CD14-positive monocyte (primary cell): ENCODE measurements around the gene PPP1CC. TPM values are rescaled to one million over a fixed set of nuclear protein-coding genes. Genes with fewer than 3 reads are reported as not detected.

Experiments used
- DNase-seq, 3 donors: peaks; one replicate each; pipeline ENCODE4 v3.0.0-alpha.2; 2011 to 2022
- H2AFZ ChIP-seq: 2 replicates; pipeline ENCODE4 v1.6.0; 2012; ENCODE audit warnings: mild to moderate bottlenecking, low read depth, low read length, inconsistent platforms; ENCODE audit not compliant: insufficient read depth, poor library complexity, severe bottlenecking
- H3K27ac ChIP-seq, 2 donors: 1 replicate in 1 of 2; 2 replicates in 1 of 2; pipeline ENCODE4 v1.5.1; 2012 to 2013; ENCODE audit warnings: low read length in 2 of 2, control low read depth in 1 of 2, inconsistent platforms in 1 of 2, low read depth in 1 of 2, mild to moderate bottlenecking in 1 of 2
- H3K27me3 ChIP-seq, 2 donors: one replicate each; pipeline versions ENCODE4 v1.6.0 to v1.6.1; 2011 to 2013; ENCODE audit warnings: low read length in 2 of 2; ENCODE audit not compliant: control insufficient read depth in 2 of 2, insufficient read depth in 2 of 2
- H3K36me3 ChIP-seq, 2 donors: replicated peaks in 1 of 2; 1 replicate in 1 of 2; 2 replicates in 1 of 2; pipeline versions ENCODE4 v1.5.1 to v1.6.1; 2012 to 2013; ENCODE audit warnings: low read length in 2 of 2, control low read depth in 1 of 2, inconsistent platforms in 1 of 2, mild to moderate bottlenecking in 1 of 2; ENCODE audit not compliant: insufficient read depth in 2 of 2, control insufficient read depth in 1 of 2
- H3K4me1 ChIP-seq, 2 donors: 1 replicate in 1 of 2; 2 replicates in 1 of 2; pipeline versions ENCODE4 v1.5.1 to v1.6.1; 2012 to 2013; ENCODE audit warnings: low read length in 2 of 2, control low read depth in 1 of 2, inconsistent platforms in 1 of 2, mild to moderate bottlenecking in 1 of 2, moderate library complexity in 1 of 2; ENCODE audit not compliant: insufficient read depth in 2 of 2, control insufficient read depth in 1 of 2
- H3K4me2 ChIP-seq: replicated peaks from 2 replicates; pipeline ENCODE3; 2012; ENCODE audit warnings: low read length, moderate library complexity, mild to moderate bottlenecking; ENCODE audit not compliant: poor library complexity, severe bottlenecking; ENCODE audit errors: extremely low read depth
- H3K4me3 ChIP-seq, 3 experiments: fragments of 200-600 bp in 1 of 3; sonication (generic) in 1 of 3; replicated peaks in 1 of 3; 1 replicate in 2 of 3; 2 replicates in 1 of 3; pipeline ENCODE4 v1.5.1; 2011 to 2013; ENCODE audit warnings: low read length in 3 of 3, mild to moderate bottlenecking in 3 of 3, control low read depth in 2 of 3, low read depth in 2 of 3, inconsistent platforms in 1 of 3, moderate library complexity in 1 of 3
- H3K79me2 ChIP-seq: 2 replicates; pipeline ENCODE4 v1.6.0; 2012; ENCODE audit warnings: mild to moderate bottlenecking, control low read depth, inconsistent platforms, low read length, moderate library complexity; ENCODE audit not compliant: insufficient read depth
- H3K9ac ChIP-seq: 2 replicates; pipeline ENCODE4 v1.6.0; 2017; ENCODE audit warnings: low read length, mild to moderate bottlenecking; ENCODE audit not compliant: insufficient read depth, poor library complexity, severe bottlenecking
- H3K9me3 ChIP-seq, 2 donors: replicated peaks in 1 of 2; 1 replicate in 1 of 2; 2 replicates in 1 of 2; pipeline versions ENCODE4 v1.5.1 to v1.6.1; 2012 to 2013; ENCODE audit warnings: low read length in 2 of 2, control low read depth in 1 of 2; ENCODE audit not compliant: control insufficient read depth in 1 of 2, insufficient read depth in 1 of 2
- H4K20me1 ChIP-seq: 2 replicates; pipeline ENCODE4 v1.6.0; 2012; ENCODE audit warnings: mild to moderate bottlenecking, low read length, control low read depth, moderate library complexity; ENCODE audit not compliant: insufficient read depth
- H3K27ac Mint-ChIP-seq, 7 donors: one replicate each; pipeline ENCODE4 v1.8.0; 2020; ENCODE audit warnings: mild to moderate bottlenecking in 7 of 7, mixed read lengths in 7 of 7, moderate library complexity in 6 of 7, inconsistent platforms in 2 of 7
- H3K27me3 Mint-ChIP-seq, 3 donors: one replicate each; pipeline ENCODE4 v1.8.0; 2021 to 2022; ENCODE audit warnings: low read depth in 3 of 3, mild to moderate bottlenecking in 3 of 3, mixed read lengths in 3 of 3, moderate library complexity in 3 of 3, inconsistent platforms in 1 of 3
- H3K36me3 Mint-ChIP-seq, 2 donors: one replicate each; pipeline ENCODE4 v1.8.0; 2020; ENCODE audit warnings: mixed read lengths in 2 of 2, inconsistent platforms in 1 of 2, mild to moderate bottlenecking in 1 of 2
- H3K4me1 Mint-ChIP-seq: one replicate; pipeline ENCODE4 v1.8.0; 2020; ENCODE audit warnings: mild to moderate bottlenecking, mixed read lengths
- H3K4me3 Mint-ChIP-seq, 2 donors: one replicate each; pipeline ENCODE4 v1.8.0; 2020; ENCODE audit warnings: mild to moderate bottlenecking in 2 of 2, mixed read lengths in 2 of 2, moderate library complexity in 1 of 2
- H3K9me3 Mint-ChIP-seq, 7 donors: one replicate each; pipeline ENCODE4 v1.8.0; 2020 to 2022; ENCODE audit warnings: mixed read lengths in 7 of 7, mild to moderate bottlenecking in 6 of 7, moderate library complexity in 6 of 7, inconsistent platforms in 2 of 7
- CTCF ChIP-seq: fragments of 200-600 bp; IDR thresholded peaks from one replicate; pipeline ENCODE4 v1.8.0; 2022; ENCODE audit warnings: antibody characterized with exemption, mild to moderate bottlenecking
- WGBS: methylation state at CpG from one replicate; pipeline ENCODE4 v1.1.5; 2013; ENCODE audit warnings: missing lambda C conversion rate; ENCODE audit not compliant: insufficient coverage; 5-methylcytosine and 5-hydroxymethylcytosine counted together
- intact Hi-C, 2 donors: fragments of 100-400 bp; cut with micrococcal nuclease; formaldehyde crosslinking; loops; one replicate each; pipeline versions ENCODE4 v1.15.0 to v1.15.1; 2023
- polyA plus RNA-seq, 3 donors: library from polyadenylated mRNA; depleted of rRNA in 1 of 3; unstranded in 2 of 3; stranded (reverse) in 1 of 3; fragments of 300-500 nt in 2 of 3; fragments of >200 nt in 1 of 3; fragmentation: Illumina TruSeq in 2 of 3; gene quantifications; 1 replicate in 2 of 3; 2 replicates in 1 of 3; pipeline ENCODE4 v1.2.3, GENCODE V29; 2012 to 2021

Gene PPP1CC
- polyA plus RNA-seq, 3 donors, result 63.2 to 139 (median 128) TPM

GRCh38 chr12:110775997-110776396, 33.3 kb upstream of the PPP1CC start:
- no peaks in the 10 kb centered on the region for H3K36me3 ChIP-seq
- no peaks in the 10 kb centered on the region for H3K4me1 ChIP-seq
- no peak overlapping the region for H2AFZ ChIP-seq
- no peaks in the 10 kb centered on the region for H4K20me1 ChIP-seq
- Mint-ChIP-seq H3K9me3 (peaks cover 0 to 2% (median 0%) of the 10 kb centered on the region in 7 donors), H3K36me3 (no peaks in the 10 kb centered on the region), H3K4me1 (peaks cover 13% of the 10 kb centered on the region), H3K27me3 (peaks cover 0 to 5% (median 0%) of the 10 kb centered on the region in 3 donors), H3K27ac (no peak overlapping the region), H3K4me3 (no peak overlapping the region)
- no peaks in the 10 kb centered on the region for H3K79me2 ChIP-seq
- no peaks in the 10 kb centered on the region for H3K27me3 ChIP-seq
- no peak overlapping the region for H3K27ac ChIP-seq
- H3K4me2 ChIP-seq, result no peak overlapping the region
- no CpG with 5 or more reads among the region's 1 CpG for WGBS
- H3K9ac ChIP-seq, result no peak overlapping the region
- DNase-seq, result no peak
- no peak for TF ChIP-seq CTCF
- intact Hi-C loops, result no loop called here
- H3K9me3 ChIP-seq, result no peaks in the 10 kb centered on the region
- no peak overlapping the region for H3K4me3 ChIP-seq

GRCh38 chr12:110774824-110775223, 32.1 kb upstream of the PPP1CC start:
- Histone ChIP-seq H3K79me2 (no peaks in the 10 kb centered on the region), H3K4me2 (no peak overlapping the region), H4K20me1 (no peaks in the 10 kb centered on the region), H3K9me3 (no peaks in the 10 kb centered on the region), H2AFZ (no peak overlapping the region), H3K4me3 (no peak overlapping the region), H3K9ac (no peak overlapping the region), H3K36me3 (no peaks in the 10 kb centered on the region), H3K4me1 (no peaks in the 10 kb centered on the region), H3K27me3 (no peaks in the 10 kb centered on the region), H3K27ac (no peak overlapping the region)
- WGBS, result no CpG with 5 or more reads among the region's 2 CpGs
- Mint-ChIP-seq H3K4me1 (peaks cover 11% of the 10 kb centered on the region), H3K27ac (no peak overlapping the region), H3K36me3 (no peaks in the 10 kb centered on the region), H3K9me3 (peaks cover 0 to 2% (median 0%) of the 10 kb centered on the region in 7 donors), H3K27me3 (peaks cover 0 to 4% (median 0%) of the 10 kb centered on the region in 3 donors), H3K4me3 (no peak overlapping the region)
- no peak for DNase-seq
- intact Hi-C loops, result no loop called here
- TF ChIP-seq CTCF, result no peak
